Measurements from ENCODE around the gene TASP1. TPM values are rescaled to one million over a fixed set of nuclear protein-coding genes. Genes with fewer than 3 reads are reported as not detected.
"Not testable (repeated sequence)": the region's sequence is repeated elsewhere in the genome, so short reads cannot be mapped to it uniquely, and the experiment has no call there.

The TASP1 gene
- total RNA-seq, 1 experiment from 2014 or later: 9.5 TPM

GRCh38 chr20:13483472-13483871 is 155.3 kb downstream of the TASP1 start:
- not testable (repeated sequence) for H3K14ac ChIP-seq (ENCODE audit: insufficient read depth, low read length); H3K9ac ChIP-seq (ENCODE audit: extremely low read depth, insufficient read length, low read length); H4K91ac ChIP-seq (ENCODE audit: insufficient read length, low read depth, low read length); H3K9me3 Mint-ChIP-seq; H2BK120ac ChIP-seq (ENCODE audit: low read depth, low read length, poor library complexity, severe bottlenecking); H2BK5ac ChIP-seq (ENCODE audit: insufficient read length, low read length); DNase-seq; H2AK5ac ChIP-seq (ENCODE audit: insufficient read length, low read length); H3K27ac Mint-ChIP-seq; H3K4me1 Mint-ChIP-seq; H3K27me3 ChIP-seq (ENCODE audit: insufficient read depth, low read length); H3K79me2 ChIP-seq (ENCODE audit: insufficient read depth, low read length); H4K8ac ChIP-seq (replicated peaks; ENCODE audit: insufficient read length, low read depth, low read length); H4K5ac ChIP-seq (ENCODE audit: insufficient read length, low read depth, low read length); H3K56ac ChIP-seq (ENCODE audit: insufficient read length, low read depth, low read length); H3K4me3 Mint-ChIP-seq; H4K20me1 ChIP-seq (ENCODE audit: control insufficient read depth, insufficient read depth, insufficient read length); H3T11ph ChIP-seq (ENCODE audit: low read length); H3K4me1 ChIP-seq (ENCODE audit: insufficient read depth, low read length); H3K27ac ChIP-seq (ENCODE audit: insufficient read length, low read depth, low read length); H2BK20ac ChIP-seq (ENCODE audit: low read depth, low read length, poor library complexity, severe bottlenecking); H3K18ac ChIP-seq (ENCODE audit: insufficient read length, low read depth, low read length); H2AFZ ChIP-seq (ENCODE audit: low read length); H2BK12ac ChIP-seq (ENCODE audit: insufficient read length, low read depth, low read length); H3K23me2 ChIP-seq (ENCODE audit: insufficient read length, low read depth, low read length, poor library complexity, severe bottlenecking); H3K79me1 ChIP-seq (ENCODE audit: insufficient read depth, low read depth, low read length, poor library complexity, severe bottlenecking); H3K4ac ChIP-seq (ENCODE audit: low read depth, low read length); H3K4me2 ChIP-seq (ENCODE audit: insufficient read depth, insufficient read length, low read length); H3K23ac ChIP-seq (ENCODE audit: insufficient read length, low read depth, low read length); H3K27me3 Mint-ChIP-seq (ENCODE audit: low read depth); H2BK15ac ChIP-seq (ENCODE audit: low read depth, low read length); H3K9me3 ChIP-seq (ENCODE audit: control insufficient read depth, low read depth, low read length)
- H3K36me3 Mint-ChIP-seq (ENCODE audit: insufficient read depth in 1 of 3, low read depth in 3 of 3): peaks cover 12 to 18% (median 18%) of the 10 kb centered on the region in 3 experiments
- WGBS (ENCODE audit: extremely low coverage, insufficient read length, low lambda C conversion rate): no CpG with 5 or more reads among the region's 1 CpG

Measured in H9 (cell line).